Spleen (tissue), 11 donors: ENCODE measurements around the gene LSM7. TPM values are rescaled to one million over a fixed set of nuclear protein-coding genes. Genes with fewer than 3 reads are reported as not detected.
A peak's percentile ranks its signal among the peaks of the same experiment; 100 is the strongest.

Source experiments
- DNase-seq: peaks from one replicate; pipeline ENCODE4 v3.0.0-alpha.2; 2020
- H3K27ac ChIP-seq, 8 donors: fragments of 200-600 bp; sonication (generic) in 7 of 8; 1 replicate in 4 of 8; 2 replicates in 4 of 8; pipeline versions ENCODE4 v1.5.0 to v1.8.0; 2016 to 2021; ENCODE audit warnings: inconsistent platforms in 4 of 8, mild to moderate bottlenecking in 4 of 8, moderate library complexity in 1 of 8
- H3K27me3 ChIP-seq, 7 donors: fragments of 200-600 bp; sonication (generic) in 6 of 7; replicated peaks in 1 of 7; 1 replicate in 4 of 7; 2 replicates in 3 of 7; pipeline versions ENCODE4 v1.5.0 to v1.8.0; 2016 to 2021; ENCODE audit warnings: inconsistent platforms in 3 of 7, mild to moderate bottlenecking in 1 of 7
- H3K36me3 ChIP-seq, 6 donors: fragments of 200-600 bp; sonication (generic) in 5 of 6; 1 replicate in 4 of 6; 2 replicates in 2 of 6; pipeline versions ENCODE4 v1.5.0 to v1.8.0; 2016 to 2021; ENCODE audit warnings: inconsistent platforms in 2 of 6
- H3K4me1 ChIP-seq, 6 donors: fragments of 200-600 bp; sonication (generic) in 5 of 6; 1 replicate in 3 of 6; 2 replicates in 3 of 6; pipeline versions ENCODE4 v1.5.0 to v1.8.0; 2016 to 2021; ENCODE audit warnings: inconsistent platforms in 3 of 6
- H3K4me3 ChIP-seq, 8 donors: fragments of 200-600 bp; sonication (generic) in 7 of 8; 1 replicate in 4 of 8; 2 replicates in 4 of 8; pipeline versions ENCODE4 v1.5.0 to v1.8.0; 2016 to 2021; ENCODE audit warnings: inconsistent platforms in 4 of 8, mild to moderate bottlenecking in 4 of 8, moderate library complexity in 2 of 8
- H3K9me3 ChIP-seq, 8 donors: fragments of 200-600 bp; sonication (generic) in 7 of 8; 1 replicate in 4 of 8; 2 replicates in 4 of 8; pipeline versions ENCODE4 v1.5.0 to v1.8.0; 2016 to 2021; ENCODE audit warnings: inconsistent platforms in 4 of 8
- CTCF ChIP-seq, 11 experiments: fragments of 200-600 bp in 7 of 11; fragments of 450-650 bp in 4 of 11; sonication (generic) in 4 of 11; IDR thresholded peaks in 8 of 11; conservative IDR thresholded peaks in 3 of 11; 1 replicate in 7 of 11; 2 replicates in 4 of 11; pipeline versions ENCODE4 v1.4.0 to v1.8.0; 2016 to 2021; ENCODE audit warnings: antibody characterized with exemption in 11 of 11, inconsistent platforms in 4 of 11, mild to moderate bottlenecking in 1 of 11
- POLR2A ChIP-seq, 3 donors: fragments of 450-650 bp; IDR thresholded peaks; one replicate each; pipeline ENCODE4 v1.5.1; 2017; ENCODE audit warnings: antibody characterized with exemption in 3 of 3, mild to moderate bottlenecking in 1 of 3
- POLR2AphosphoS5 ChIP-seq, 3 donors: sonication (generic); formaldehyde crosslinking; IDR thresholded peaks; one replicate each; pipeline ENCODE4 v1.5.1; 2017; ENCODE audit warnings: antibody characterized with exemption in 3 of 3
- WGBS, 5 donors: extraction: QIAGEN DNeasy Blood & Tissue Kit in 3 of 5; methylation state at CpG; one replicate each; pipeline versions ENCODE4 v1.1.5 to v1.1.7; 2013 to 2018; 5-methylcytosine and 5-hydroxymethylcytosine counted together
- intact Hi-C: fragments of 100-400 bp; cut with DNase I; formaldehyde crosslinking; loops from one replicate; pipeline ENCODE4 v1.15.0; 2023; ENCODE audit warnings: low total_unique reads
- polyA plus RNA-seq, 3 donors: library from polyadenylated mRNA; stranded (reverse); fragments of 200-250 nt; gene quantifications; one replicate each; pipeline ENCODE4 v1.2.1, GENCODE V29; 2013
- total RNA-seq, 7 donors: library from RNA; depleted of rRNA in 3 of 7; stranded (reverse); fragments of >200 nt in 3 of 7; fragmentation: NEBNext Ultra II Directional in 4 of 7; extraction: Animal tissue kit (Norgen Biotek cat#: 25700) in 4 of 7; gene quantifications; one replicate each; pipeline versions ENCODE4 v1.1.0 to v1.2.1, GENCODE V29; 2016 to 2021
- donor health status: healthy with polysubstance abuse.
- donor health status: DM: no; HTN: no; CAD: no; lungs with moderate emphysema.
- donor health status: DM: no; HTN: no; CAD: no.
- donor health status: Bipolar disorder and iron deficiency.
- donor health status: healthy.
- donor health status: DM: no; HTN: no; CAD: no.
- donor health status: DM: yes; HTN: yes; CAD: no.

The LSM7 gene
- total and polyA plus RNA-seq, 10 donors: 60.7 to 524 (median 111) TPM

- no peaks in the 10 kb centered on the region for H3K27me3 ChIP-seq
- WGBS, 5 donors: 72 to 84% (median 79%) methylated on average over 25 of the region's 25 CpGs
- H3K4me3 ChIP-seq: no peak overlapping the region
- TF ChIP-seq CTCF (IDR thresholded peaks at IDR 0.05 in 8 of 11, conservative IDR thresholded peaks at IDR 0.05 in 3 of 11) (no peak), POLR2AphosphoS5 (IDR thresholded peaks at IDR 0.05) (peak in 1 of 3 donors; percentile 40)
- intact Hi-C loops: no loop called here
- DNase-seq: no peak
- no peaks in the 10 kb centered on the region for H3K4me1 ChIP-seq
- no peak overlapping the region for H3K27ac ChIP-seq
- peaks cover 0 to 74% (median 29%) of the 10 kb centered on the region in 6 donors for H3K36me3 ChIP-seq
- H3K9me3 ChIP-seq: no peaks in the 10 kb centered on the region
Observed at GRCh38 chr19:2345794-2346663, 17.6 kb upstream of the LSM7 start.

GRCh38 chr19:2345076-2345475 lies 16.7 kb upstream of the LSM7 start:
- H3K27me3 ChIP-seq: no peaks in the 10 kb centered on the region
- no peak overlapping the region for H3K27ac ChIP-seq
- TF ChIP-seq CTCF (IDR thresholded peaks at IDR 0.05 in 8 of 11, conservative IDR thresholded peaks at IDR 0.05 in 3 of 11): no peak
- TF ChIP-seq POLR2AphosphoS5 (IDR thresholded peaks at IDR 0.05): peak in 1 of 3 donors; percentile 13
- no peak overlapping the region for H3K4me3 ChIP-seq
- no peaks in the 10 kb centered on the region for H3K4me1 ChIP-seq
- no peaks in the 10 kb centered on the region for H3K9me3 ChIP-seq
- intact Hi-C loops: no loop called here
- H3K36me3 ChIP-seq: peaks cover 0 to 75% (median 33%) of the 10 kb centered on the region in 6 donors
- 90 to 97% (median 97%) methylated on average over 7 to 17 of the region's 17 CpGs for WGBS, 5 donors
- DNase-seq: no peak

GRCh38 chr19:2344381-2344870 lies 16.0 kb upstream of the LSM7 start:
- WGBS, 5 donors: 95 to 100% (median 96%) methylated on average over 5 to 24 of the region's 24 CpGs
- Histone ChIP-seq H3K9me3 (no peaks in the 10 kb centered on the region), H3K36me3 (peaks cover 0 to 81% (median 39%) of the 10 kb centered on the region in 6 donors), H3K4me3 (no peak overlapping the region), H3K27me3 (no peaks in the 10 kb centered on the region), H3K27ac (no peak overlapping the region), H3K4me1 (no peaks in the 10 kb centered on the region)
- intact Hi-C loops: no loop called here
- TF ChIP-seq POLR2AphosphoS5 (IDR thresholded peaks at IDR 0.05) (no peak), CTCF (IDR thresholded peaks at IDR 0.05 in 8 of 11, conservative IDR thresholded peaks at IDR 0.05 in 3 of 11) (no peak)
- DNase-seq: no peak

- no peak overlapping the region for H3K4me3 ChIP-seq
- no peaks in the 10 kb centered on the region for H3K27me3 ChIP-seq
- H3K9me3 ChIP-seq: no peaks in the 10 kb centered on the region
- H3K27ac ChIP-seq: no peak overlapping the region
- 91 to 98% (median 95%) methylated on average over 22 to 31 of the region's 31 CpGs for WGBS, 5 donors
- peaks cover 0 to 85% (median 47%) of the 10 kb centered on the region in 6 donors for H3K36me3 ChIP-seq
- TF ChIP-seq POLR2AphosphoS5 (IDR thresholded peaks at IDR 0.05): no peak
- no peak for TF ChIP-seq CTCF (IDR thresholded peaks at IDR 0.05 in 8 of 11, conservative IDR thresholded peaks at IDR 0.05 in 3 of 11)
- no peak for TF ChIP-seq POLR2A (IDR thresholded peaks at IDR 0.05)
- H3K4me1 ChIP-seq: no peaks in the 10 kb centered on the region
- DNase-seq: no peak
- intact Hi-C loops: no loop called here
Observed at GRCh38 chr19:2343289-2343982, 15.1 kb upstream of the LSM7 start.
